B cell (primary cell): ENCODE data around the gene ZMYM5. TPM values are rescaled to one million over a fixed set of nuclear protein-coding genes. Genes with fewer than 3 reads are reported as not detected.
"Not testable (repeated sequence)": the region's sequence is repeated elsewhere in the genome, so short reads cannot be mapped to it uniquely, and the experiment has no call there.

ENCODE experiments used
- ATAC-seq: fragments of 200-7000 bp; cut with Tn5 transposase; one replicate; pipeline ENCODE4 v1.10.0; 2021; ENCODE audit warnings: low read depth, mild to moderate bottlenecking, moderate number of reproducible peaks, moderate library complexity
- CTCF ChIA-PET: fragments of 350-600 bp; sonication (Branson Sonifier 250); formaldehyde crosslinking; loops from one replicate; lab custom pipeline; 2021; ENCODE audit warnings: antibody characterized with exemption, inconsistent platforms; lab: Charles Lee
- POLR2A ChIA-PET: fragments of 350-600 bp; sonication (Branson Sonifier 250); formaldehyde crosslinking; loops from one replicate; lab custom pipeline; 2021; ENCODE audit warnings: antibody characterized with exemption; lab: Charles Lee
- DNase-seq: peaks from one replicate; pipeline ENCODE4 v3.0.0; 2013
- H2AFZ ChIP-seq: 2 replicates; pipeline ENCODE4 v1.6.1; 2012; ENCODE audit warnings: mild to moderate bottlenecking, low read depth, low read length; ENCODE audit not compliant: insufficient read depth, poor library complexity, severe bottlenecking
- H3K27ac ChIP-seq, 2 donors: 1 replicate in 1 of 2; 2 replicates in 1 of 2; pipeline ENCODE4 v1.5.1; 2012 to 2013; ENCODE audit warnings: low read length in 2 of 2, mild to moderate bottlenecking in 2 of 2, moderate library complexity in 1 of 2
- H3K27me3 ChIP-seq, 4 experiments: fragments of 200-600 bp in 1 of 4; sonication (generic) in 1 of 4; replicated peaks in 1 of 4; 1 replicate in 2 of 4; 2 replicates in 2 of 4; pipeline versions ENCODE4 v1.6.1 to v1.7.0; 2013 to 2016; ENCODE audit warnings: low read length in 3 of 4, mild to moderate bottlenecking in 2 of 4, mixed read lengths in 1 of 4, moderate library complexity in 1 of 4; ENCODE audit not compliant: insufficient read depth in 4 of 4, control insufficient read depth in 3 of 4; ENCODE audit errors: control extremely low read depth in 1 of 4
- H3K36me3 ChIP-seq, 2 experiments: replicated peaks in 1 of 2; 1 replicate in 1 of 2; 2 replicates in 1 of 2; pipeline versions ENCODE4 v1.6.1 to v1.7.1; 2013; ENCODE audit warnings: low read length in 1 of 2; ENCODE audit not compliant: insufficient read depth in 2 of 2, control insufficient read depth in 1 of 2; ENCODE audit errors: control extremely low read depth in 1 of 2, extremely low read depth in 1 of 2
- H3K4me1 ChIP-seq, 2 donors: fragments of 200-600 bp in 1 of 2; sonication (generic) in 1 of 2; 1 replicate in 1 of 2; 2 replicates in 1 of 2; pipeline versions ENCODE4 v1.5.1 to v1.6.1; 2013 to 2017; ENCODE audit warnings: low read length in 2 of 2; ENCODE audit not compliant: control insufficient read depth in 2 of 2, insufficient read depth in 2 of 2
- H3K4me2 ChIP-seq: replicated peaks from 2 replicates; pipeline ENCODE3; 2012; ENCODE audit warnings: mild to moderate bottlenecking, low read depth, low read length; ENCODE audit not compliant: poor library complexity, severe bottlenecking
- H3K4me3 ChIP-seq, 5 experiments: fragments of 200-600 bp in 1 of 5; sonication (generic) in 1 of 5; 1 replicate in 3 of 5; 2 replicates in 2 of 5; pipeline versions ENCODE4 v1.5.1 to v1.7.0; 2011 to 2016; ENCODE audit warnings: low read length in 4 of 5, mild to moderate bottlenecking in 4 of 5, low read depth in 2 of 5, control low read depth in 1 of 5, moderate library complexity in 1 of 5; ENCODE audit not compliant: insufficient read depth in 1 of 5; ENCODE audit errors: control extremely low read depth in 1 of 5, extremely low read depth in 1 of 5
- H3K79me2 ChIP-seq: fragments of 200-600 bp; sonication (generic); one replicate; pipeline ENCODE4 v1.6.0; 2016; ENCODE audit warnings: low read length; ENCODE audit not compliant: control insufficient read depth, insufficient read depth
- H3K9ac ChIP-seq: fragments of 200-600 bp; sonication (generic); 2 replicates; pipeline ENCODE4 v1.6.1; 2017; ENCODE audit warnings: mild to moderate bottlenecking, low read length, moderate library complexity
- H3K9me3 ChIP-seq, 3 donors: one replicate each; pipeline versions ENCODE4 v1.6.1 to v1.7.1; 2013; ENCODE audit warnings: low read length in 2 of 3; ENCODE audit not compliant: control insufficient read depth in 2 of 3, insufficient read depth in 1 of 3; ENCODE audit errors: control extremely low read depth in 1 of 3
- H4K20me1 ChIP-seq: 2 replicates; pipeline ENCODE4 v1.6.0; 2012; ENCODE audit warnings: mild to moderate bottlenecking, low read length; ENCODE audit not compliant: insufficient read depth, control insufficient read depth, poor library complexity, severe bottlenecking
- H3K27ac Mint-ChIP-seq: one replicate; pipeline ENCODE4 v1.8.0; 2021; ENCODE audit warnings: mixed read lengths
- H3K27me3 Mint-ChIP-seq: one replicate; pipeline ENCODE4 v1.8.0; 2021; ENCODE audit warnings: mixed read lengths
- H3K4me1 Mint-ChIP-seq: one replicate; pipeline ENCODE4 v1.8.0; 2021; ENCODE audit warnings: mixed read lengths
- H3K4me3 Mint-ChIP-seq: one replicate; pipeline ENCODE4 v1.8.0; 2021; ENCODE audit warnings: mixed read lengths
- H3K9me3 Mint-ChIP-seq: one replicate; pipeline ENCODE4 v1.8.0; 2022; ENCODE audit warnings: mixed read lengths; ENCODE audit not compliant: insufficient read depth
- EZH2 ChIP-seq: IDR thresholded peaks from 2 replicates; pipeline ENCODE4 v1.6.1; 2012; ENCODE audit warnings: borderline replicate concordance, low read depth, mild to moderate bottlenecking, moderate library complexity, low read length; ENCODE audit not compliant: insufficient read depth, poor library complexity, severe bottlenecking
- WGBS: methylation state at CpG from one replicate; pipeline ENCODE4 v1.1.5; 2013; ENCODE audit warnings: missing lambda C conversion rate; ENCODE audit not compliant: insufficient coverage; 5-methylcytosine and 5-hydroxymethylcytosine counted together
- intact Hi-C: fragments of 100-400 bp; cut with micrococcal nuclease; formaldehyde crosslinking; loops from one replicate; pipeline ENCODE4 v1.10.0; 2022
- polyA plus RNA-seq: library from polyadenylated mRNA; depleted of rRNA; stranded (reverse); fragments of >200 nt; gene quantifications from 2 replicates; pipeline ENCODE4 v1.2.3, GENCODE V29; 2012
- total RNA-seq, 2 donors: library from RNA; stranded (reverse); fragments of 120-200 nt in 1 of 2; gene quantifications; 1 replicate in 1 of 2; 2 replicates in 1 of 2; pipeline versions ENCODE4 v1.2.3 to v1.2.4, GENCODE V29; 2013 to 2022
- TF ChIP-seq, protein P1 (sequence below): fragments of 200-600 bp; IDR thresholded peaks from one replicate; pipeline ENCODE4 v1.8.0; 2022; ENCODE audit warnings: antibody characterized with exemption, mild to moderate bottlenecking

The ZMYM5 gene
- total and polyA plus RNA-seq, 2 donors (not counting 1 experiment from before 2014, with no cell fraction given), result 14.3 to 23.0 TPM

DNA sequence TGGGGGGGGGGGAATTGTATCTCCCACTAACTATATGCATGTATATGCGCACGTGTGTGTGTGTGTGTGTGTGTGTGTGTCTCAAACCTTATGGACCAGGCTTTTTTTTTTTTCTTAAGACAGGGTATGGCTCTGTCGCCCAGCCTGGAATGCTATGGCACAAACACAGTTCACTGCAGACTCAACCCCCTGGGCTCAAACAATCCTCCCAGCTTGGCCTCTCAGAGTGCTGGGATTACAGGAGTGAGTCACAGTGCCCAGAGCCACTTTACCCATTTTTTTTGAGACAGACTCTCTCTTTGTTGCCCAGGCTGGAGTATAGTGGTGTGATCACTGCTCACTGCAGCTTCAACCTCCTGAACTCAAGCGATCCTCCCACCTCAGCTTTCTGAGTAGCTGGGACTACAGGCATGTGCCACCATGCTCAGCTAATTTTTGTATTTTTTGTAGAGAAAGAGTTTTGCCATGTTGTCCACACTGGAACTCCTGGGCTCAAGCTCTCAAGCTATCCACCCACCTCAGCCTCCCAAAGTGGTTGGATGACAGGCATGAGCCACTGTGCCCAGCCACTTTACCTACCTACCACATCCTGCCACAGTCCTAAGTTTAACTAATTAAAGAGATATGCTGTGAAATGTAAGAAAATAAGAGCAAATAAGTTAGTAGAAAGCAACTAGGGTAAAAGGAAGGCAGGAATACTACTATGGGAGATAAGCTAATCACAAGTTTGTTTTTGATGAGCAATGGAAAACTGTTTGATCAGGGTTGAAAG lies 2.4 kb downstream of the ZMYM5 start:
- H3K79me2 ChIP-seq, result peaks cover 67% of the 10 kb centered on the region
- H3K9ac ChIP-seq, result no peak overlapping the region
- TF ChIP-seq EZH2, result no peak
- TF ChIP-seq, protein P1, sequence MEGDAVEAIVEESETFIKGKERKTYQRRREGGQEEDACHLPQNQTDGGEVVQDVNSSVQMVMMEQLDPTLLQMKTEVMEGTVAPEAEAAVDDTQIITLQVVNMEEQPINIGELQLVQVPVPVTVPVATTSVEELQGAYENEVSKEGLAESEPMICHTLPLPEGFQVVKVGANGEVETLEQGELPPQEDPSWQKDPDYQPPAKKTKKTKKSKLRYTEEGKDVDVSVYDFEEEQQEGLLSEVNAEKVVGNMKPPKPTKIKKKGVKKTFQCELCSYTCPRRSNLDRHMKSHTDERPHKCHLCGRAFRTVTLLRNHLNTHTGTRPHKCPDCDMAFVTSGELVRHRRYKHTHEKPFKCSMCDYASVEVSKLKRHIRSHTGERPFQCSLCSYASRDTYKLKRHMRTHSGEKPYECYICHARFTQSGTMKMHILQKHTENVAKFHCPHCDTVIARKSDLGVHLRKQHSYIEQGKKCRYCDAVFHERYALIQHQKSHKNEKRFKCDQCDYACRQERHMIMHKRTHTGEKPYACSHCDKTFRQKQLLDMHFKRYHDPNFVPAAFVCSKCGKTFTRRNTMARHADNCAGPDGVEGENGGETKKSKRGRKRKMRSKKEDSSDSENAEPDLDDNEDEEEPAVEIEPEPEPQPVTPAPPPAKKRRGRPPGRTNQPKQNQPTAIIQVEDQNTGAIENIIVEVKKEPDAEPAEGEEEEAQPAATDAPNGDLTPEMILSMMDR, result no peak
- peak overlapping the region; percentile 97 for H3K27ac Mint-ChIP-seq
- peaks cover 4 to 6% of the 10 kb centered on the region in 2 experiments for H3K36me3 ChIP-seq
- H3K4me3 Mint-ChIP-seq, result peak overlapping the region; percentile 93
- POLR2A ChIA-PET, result interaction anchor here (0.6 to 1.6 kb wide), 5 partner anchors 78 to 258 kb away, joined by 3 to 14 read pairs (median 3); partner anchors contain the start of gene PSPC1
- H2AFZ ChIP-seq, result no peak overlapping the region
- peak overlapping the region; percentile 85 for H3K4me2 ChIP-seq
- WGBS, result 80% methylated on average over 1 of the region's 4 CpGs
- CTCF ChIA-PET, result interaction anchor here (0.6 kb wide), 1 partner anchor 27 kb away, joined by 4 read pairs; no protein-coding TSS in a partner anchor
- DNase-seq, result no peak
- no peak for ATAC-seq
- H3K4me3 ChIP-seq, result no peak overlapping the region
- H3K27ac ChIP-seq, result peak overlapping the region in 1 of 2 donors; percentile 92
- peaks cover 22 to 26% of the 10 kb centered on the region in 2 donors for H3K4me1 ChIP-seq
- H3K9me3 Mint-ChIP-seq, result no peaks in the 10 kb centered on the region
- no peaks in the 10 kb centered on the region for H3K9me3 ChIP-seq
- H4K20me1 ChIP-seq, result peaks cover 7% of the 10 kb centered on the region
- intact Hi-C loops, result loop anchor here (5.0 kb wide), 1 partner anchor 301 kb away; the partner anchor contains the start of gene GJA3
- peaks cover 37% of the 10 kb centered on the region for H3K4me1 Mint-ChIP-seq
- no peaks in the 10 kb centered on the region for H3K27me3 ChIP-seq
- H3K27me3 Mint-ChIP-seq, result no peaks in the 10 kb centered on the region

DNA sequence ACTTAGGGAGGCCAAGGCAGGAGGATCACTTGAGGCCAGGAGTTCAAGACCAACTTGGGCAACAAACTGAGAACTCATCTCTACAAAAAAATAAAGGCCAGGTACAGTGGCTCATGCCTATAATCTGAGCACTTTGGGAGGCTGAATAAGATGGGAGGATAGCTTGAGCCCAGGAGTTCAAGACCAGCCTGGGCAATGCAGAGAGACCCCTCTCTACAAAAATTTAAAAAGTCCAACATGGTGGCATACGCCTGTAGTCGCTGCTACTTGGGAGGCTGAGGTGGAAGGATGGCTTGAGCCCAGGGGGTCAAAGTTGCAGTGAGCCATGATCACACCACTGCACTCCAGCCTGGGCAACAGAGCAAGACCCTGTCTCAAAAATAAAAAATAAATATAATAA lies 5.8 kb downstream of the ZMYM5 start:
- Histone ChIP-seq H4K20me1 (peaks cover 20% of the 10 kb centered on the region), H3K4me1 (peaks cover 16 to 17% of the 10 kb centered on the region in 2 donors), H3K79me2 (peaks cover 100% of the 10 kb centered on the region), H3K36me3 (peaks cover 7 to 13% of the 10 kb centered on the region in 2 experiments)
- H3K4me3 Mint-ChIP-seq, H3K9ac ChIP-seq, intact Hi-C loops, CTCF ChIA-PET, H2AFZ ChIP-seq, H3K27ac ChIP-seq, H3K27ac Mint-ChIP-seq, DNase-seq, H3K9me3 Mint-ChIP-seq, H3K4me3 ChIP-seq, H3K4me2 ChIP-seq, ATAC-seq, H3K27me3 Mint-ChIP-seq, H3K9me3 ChIP-seq, H3K27me3 ChIP-seq: not testable (repeated sequence)
- H3K4me1 Mint-ChIP-seq, result peaks cover 33% of the 10 kb centered on the region
- POLR2A ChIA-PET, result interaction anchor here (0.7 kb wide), 1 partner anchor 1044 kb away, joined by 5 read pairs; no protein-coding TSS in a partner anchor
- no CpG with 5 or more reads among the region's 2 CpGs for WGBS
